ENCODE measurements around the gene TMEM95. TPM values are rescaled to one million over a fixed set of nuclear protein-coding genes. Genes with fewer than 3 reads are reported as not detected.

TMEM95 gene
- total RNA-seq, 4 donors from 2014 or later, result not detected

- no peak for TF ChIP-seq POLR2A (IDR thresholded peaks at IDR 0.05)
- TF ChIP-seq, protein P1, sequence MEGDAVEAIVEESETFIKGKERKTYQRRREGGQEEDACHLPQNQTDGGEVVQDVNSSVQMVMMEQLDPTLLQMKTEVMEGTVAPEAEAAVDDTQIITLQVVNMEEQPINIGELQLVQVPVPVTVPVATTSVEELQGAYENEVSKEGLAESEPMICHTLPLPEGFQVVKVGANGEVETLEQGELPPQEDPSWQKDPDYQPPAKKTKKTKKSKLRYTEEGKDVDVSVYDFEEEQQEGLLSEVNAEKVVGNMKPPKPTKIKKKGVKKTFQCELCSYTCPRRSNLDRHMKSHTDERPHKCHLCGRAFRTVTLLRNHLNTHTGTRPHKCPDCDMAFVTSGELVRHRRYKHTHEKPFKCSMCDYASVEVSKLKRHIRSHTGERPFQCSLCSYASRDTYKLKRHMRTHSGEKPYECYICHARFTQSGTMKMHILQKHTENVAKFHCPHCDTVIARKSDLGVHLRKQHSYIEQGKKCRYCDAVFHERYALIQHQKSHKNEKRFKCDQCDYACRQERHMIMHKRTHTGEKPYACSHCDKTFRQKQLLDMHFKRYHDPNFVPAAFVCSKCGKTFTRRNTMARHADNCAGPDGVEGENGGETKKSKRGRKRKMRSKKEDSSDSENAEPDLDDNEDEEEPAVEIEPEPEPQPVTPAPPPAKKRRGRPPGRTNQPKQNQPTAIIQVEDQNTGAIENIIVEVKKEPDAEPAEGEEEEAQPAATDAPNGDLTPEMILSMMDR (IDR thresholded peaks at IDR 0.05), result no peak
- no peak for DNase-seq
- no peak overlapping the region for H3K27ac ChIP-seq
- no peaks in the 10 kb centered on the region for H3K36me3 ChIP-seq
- H3K9me3 ChIP-seq, result no peaks in the 10 kb centered on the region
- H3K4me3 ChIP-seq, result no peak overlapping the region
- peaks cover 5 to 20% (median 15%) of the 10 kb centered on the region in 4 donors for H3K4me1 ChIP-seq
- no peaks in the 10 kb centered on the region for H3K27me3 ChIP-seq
Measured at GRCh38 chr17:7346761-7347614, 8.0 kb upstream of the TMEM95 start.

- TF ChIP-seq, protein P1 (IDR thresholded peaks at IDR 0.05), result no peak
- TF ChIP-seq POLR2A (IDR thresholded peaks at IDR 0.05), result no peak
- no peaks in the 10 kb centered on the region for H3K27me3 ChIP-seq
- no peak overlapping the region for H3K27ac ChIP-seq
- no peak for DNase-seq
- no peak overlapping the region for H3K4me3 ChIP-seq
- H3K4me1 ChIP-seq, result peaks cover 5 to 22% (median 19%) of the 10 kb centered on the region in 4 donors
- H3K36me3 ChIP-seq, result no peaks in the 10 kb centered on the region
- H3K9me3 ChIP-seq, result no peaks in the 10 kb centered on the region
Measured at GRCh38 chr17:7347630-7348477, 7.1 kb upstream of the TMEM95 start.

- TF ChIP-seq, protein P1 (IDR thresholded peaks at IDR 0.05), result no peak
- no peak for TF ChIP-seq POLR2A (IDR thresholded peaks at IDR 0.05)
- no peak for DNase-seq
- Histone ChIP-seq H3K36me3 (no peaks in the 10 kb centered on the region), H3K4me1 (peaks cover 5 to 29% (median 24%) of the 10 kb centered on the region in 4 donors), H3K9me3 (no peaks in the 10 kb centered on the region), H3K27ac (no peak overlapping the region), H3K27me3 (no peaks in the 10 kb centered on the region), H3K4me3 (no peak overlapping the region)
Measured at GRCh38 chr17:7348478-7349242, 6.3 kb upstream of the TMEM95 start.

DNA sequence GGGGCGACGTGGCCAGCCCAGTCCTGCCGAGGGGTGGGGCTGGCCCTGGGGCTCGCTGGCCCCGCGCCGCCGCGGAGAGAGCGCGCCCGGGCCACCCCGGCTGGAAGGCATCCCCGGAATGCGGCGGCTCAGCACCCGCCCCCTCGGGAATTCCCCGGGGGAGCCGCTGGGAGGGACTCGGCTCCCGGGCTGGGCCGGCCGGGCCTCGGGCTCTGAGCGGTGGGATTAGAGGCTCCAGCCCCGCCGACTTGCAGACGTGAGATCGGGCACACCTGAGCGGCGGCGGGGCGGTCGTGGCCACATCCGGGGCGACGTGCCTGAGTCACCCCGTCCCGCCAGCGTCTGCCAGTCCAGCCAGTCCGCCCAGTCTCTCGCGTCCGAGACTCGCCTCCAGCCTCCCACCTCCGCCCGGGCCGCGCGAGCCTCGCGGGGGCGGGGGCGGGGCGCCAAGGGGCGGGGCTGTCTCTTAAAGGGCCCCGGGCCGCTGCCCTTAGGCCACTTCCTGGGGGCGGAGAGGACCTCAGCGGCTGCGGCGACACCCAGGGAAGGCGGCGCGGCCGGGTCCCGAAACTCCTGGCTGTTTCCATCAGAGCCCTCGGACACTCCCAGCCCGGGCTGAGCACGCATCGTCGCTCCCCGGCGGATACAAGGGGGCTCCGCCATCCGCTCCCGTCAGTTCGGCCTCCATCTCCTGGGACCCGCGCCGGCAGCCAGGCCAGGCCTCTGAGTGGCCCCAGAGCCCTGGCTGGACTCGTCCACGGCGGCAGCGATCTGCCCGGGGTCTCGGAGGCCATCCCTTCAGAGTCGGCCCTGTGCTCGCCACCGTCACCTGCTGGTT is 3.1 kb upstream of the TMEM95 start, which contains the start of gene KCTD11:
KCTD11 (plus strand) TSS at position 498 of the 838 bp plus-strand sequence.
- H3K9me3 ChIP-seq, result no peaks in the 10 kb centered on the region
- H3K27me3 ChIP-seq, result no peaks in the 10 kb centered on the region
- peak within 1 kb of the TSS; percentile 66 to 84 (median 74) for H3K4me3 ChIP-seq
- DNase-seq, result peak; percentile 83 to 96 (median 95)
- peak; percentile 57 to 80 for TF ChIP-seq POLR2A (IDR thresholded peaks at IDR 0.05)
- TF ChIP-seq, protein P1 (IDR thresholded peaks at IDR 0.05), result peak in 3 of 6 experiments; percentile 37 to 59 (median 42)
- no peaks in the 10 kb centered on the region for H3K36me3 ChIP-seq
- H3K27ac ChIP-seq, result peak within 1 kb of the TSS; percentile 83 to 98 (median 96)
- H3K4me1 ChIP-seq, result peaks cover 5 to 54% (median 24%) of the 10 kb centered on the region in 4 donors

Measured in Peyer's patch (tissue), 4 donors.